ENCODE data around the gene CHL1. TPM values are rescaled to one million over a fixed set of nuclear protein-coding genes. Genes with fewer than 3 reads are reported as not detected.

CHL1 gene
- total RNA-seq, 4 donors from 2014 or later, result 2.6 to 64.8 (median 17.7) TPM

DNA sequence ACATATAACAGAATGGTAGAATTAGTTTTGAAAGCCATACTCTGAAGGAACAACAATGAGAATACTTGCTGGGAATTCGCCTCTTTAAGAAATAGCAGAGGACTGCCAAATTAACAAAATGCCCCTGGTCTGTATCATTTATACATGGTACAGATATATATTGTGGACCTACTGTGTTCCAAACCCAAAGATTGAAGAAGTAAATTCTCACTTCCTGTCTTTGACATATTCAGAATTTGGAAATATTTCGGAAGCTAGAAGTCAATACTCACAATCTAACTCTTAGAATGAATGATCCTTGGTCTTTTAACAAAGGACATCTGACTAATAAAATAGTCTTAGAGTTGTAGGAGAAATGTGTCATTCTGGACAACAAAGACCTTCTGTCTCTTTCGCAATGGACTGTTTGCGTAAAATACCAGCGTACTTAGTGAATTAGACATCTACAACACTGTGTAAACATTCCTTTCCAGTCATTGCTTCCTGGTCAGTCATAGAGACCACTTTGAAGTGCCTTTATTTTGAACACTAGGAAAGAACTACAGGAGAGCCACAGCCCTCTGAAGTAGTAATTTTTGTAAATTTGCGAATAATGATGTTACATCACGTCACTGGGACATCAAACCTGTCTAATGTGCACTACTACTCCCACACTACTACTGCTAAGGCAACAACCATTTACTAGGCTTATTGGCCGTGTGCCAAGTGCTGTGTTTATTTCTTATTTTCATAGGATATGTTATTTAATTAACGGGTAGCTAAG is 68.0 kb downstream of the CHL1 start:
- H3K27me3 ChIP-seq, result no peaks in the 10 kb centered on the region
- no peaks in the 10 kb centered on the region for H3K4me1 ChIP-seq
- no peaks in the 10 kb centered on the region for H3K9me3 ChIP-seq
- H3K36me3 ChIP-seq, result no peaks in the 10 kb centered on the region
- no peak overlapping the region for H3K27ac ChIP-seq
- no peak overlapping the region for H3K4me3 ChIP-seq
- DNase-seq, result no peak
- intact Hi-C loops (cut with DNase I; ENCODE audit: low total_unique reads), result no loop called here
- TF ChIP-seq, protein P1, sequence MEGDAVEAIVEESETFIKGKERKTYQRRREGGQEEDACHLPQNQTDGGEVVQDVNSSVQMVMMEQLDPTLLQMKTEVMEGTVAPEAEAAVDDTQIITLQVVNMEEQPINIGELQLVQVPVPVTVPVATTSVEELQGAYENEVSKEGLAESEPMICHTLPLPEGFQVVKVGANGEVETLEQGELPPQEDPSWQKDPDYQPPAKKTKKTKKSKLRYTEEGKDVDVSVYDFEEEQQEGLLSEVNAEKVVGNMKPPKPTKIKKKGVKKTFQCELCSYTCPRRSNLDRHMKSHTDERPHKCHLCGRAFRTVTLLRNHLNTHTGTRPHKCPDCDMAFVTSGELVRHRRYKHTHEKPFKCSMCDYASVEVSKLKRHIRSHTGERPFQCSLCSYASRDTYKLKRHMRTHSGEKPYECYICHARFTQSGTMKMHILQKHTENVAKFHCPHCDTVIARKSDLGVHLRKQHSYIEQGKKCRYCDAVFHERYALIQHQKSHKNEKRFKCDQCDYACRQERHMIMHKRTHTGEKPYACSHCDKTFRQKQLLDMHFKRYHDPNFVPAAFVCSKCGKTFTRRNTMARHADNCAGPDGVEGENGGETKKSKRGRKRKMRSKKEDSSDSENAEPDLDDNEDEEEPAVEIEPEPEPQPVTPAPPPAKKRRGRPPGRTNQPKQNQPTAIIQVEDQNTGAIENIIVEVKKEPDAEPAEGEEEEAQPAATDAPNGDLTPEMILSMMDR (IDR thresholded peaks at IDR 0.05), result no peak
- TF ChIP-seq POLR2A (IDR thresholded peaks at IDR 0.05), result no peak

DNA sequence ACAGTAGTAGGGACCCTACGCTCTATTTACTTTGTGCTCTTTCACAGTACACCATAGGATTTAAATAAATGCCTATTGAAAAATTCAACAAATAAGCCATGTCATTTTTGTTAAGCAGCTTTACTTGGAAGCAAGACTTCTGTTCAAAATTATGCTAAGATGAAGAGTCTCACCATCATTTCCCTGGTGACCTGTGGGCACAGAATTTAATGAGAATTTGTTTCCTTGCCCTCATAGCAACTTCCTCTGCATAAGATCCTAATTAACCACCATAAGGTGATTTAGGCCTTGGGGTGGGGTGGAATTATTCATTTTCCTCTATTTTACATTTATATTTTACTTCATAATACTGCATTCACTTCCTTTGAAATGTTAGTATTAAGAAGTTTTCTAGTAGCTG is 70.5 kb downstream of the CHL1 start:
- Histone ChIP-seq H3K9me3 (no peaks in the 10 kb centered on the region), H3K27me3 (no peaks in the 10 kb centered on the region), H3K27ac (no peak overlapping the region), H3K36me3 (no peaks in the 10 kb centered on the region), H3K4me3 (no peak overlapping the region), H3K4me1 (no peaks in the 10 kb centered on the region)
- intact Hi-C loops (cut with DNase I; ENCODE audit: low total_unique reads), result no loop called here
- no peak for DNase-seq
- no peak for TF ChIP-seq POLR2A (IDR thresholded peaks at IDR 0.05)
- TF ChIP-seq, protein P1 (IDR thresholded peaks at IDR 0.05), result no peak

DNA sequence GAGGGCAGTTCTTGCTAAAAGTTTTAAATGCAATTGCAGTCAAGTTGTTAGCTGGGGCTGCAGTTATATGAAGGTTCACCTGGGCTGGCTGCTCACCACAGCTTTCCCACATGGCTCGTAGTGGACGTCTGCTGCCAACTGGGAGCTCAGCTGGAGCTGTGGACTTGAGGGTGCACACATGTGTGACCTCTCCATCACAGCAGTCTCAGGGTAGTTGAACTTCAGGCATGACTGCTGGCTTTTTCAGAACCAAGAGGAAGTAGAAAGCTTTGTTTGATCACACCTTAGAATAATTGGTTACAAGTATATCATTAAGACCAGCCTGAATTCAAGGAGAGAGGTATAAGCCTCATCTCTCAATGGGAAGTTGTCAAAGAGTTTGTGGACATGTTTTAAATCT is 74.1 kb downstream of the CHL1 start:
- no peaks in the 10 kb centered on the region for H3K4me1 ChIP-seq
- no peak overlapping the region for H3K4me3 ChIP-seq
- no peak overlapping the region for H3K27ac ChIP-seq
- H3K27me3 ChIP-seq, result no peaks in the 10 kb centered on the region
- TF ChIP-seq, protein P1 (IDR thresholded peaks at IDR 0.05), result no peak
- no peak for TF ChIP-seq POLR2A (IDR thresholded peaks at IDR 0.05)
- no peak for DNase-seq
- no peaks in the 10 kb centered on the region for H3K36me3 ChIP-seq
- intact Hi-C loops (cut with DNase I; ENCODE audit: low total_unique reads), result no loop called here
- no peaks in the 10 kb centered on the region for H3K9me3 ChIP-seq

DNA sequence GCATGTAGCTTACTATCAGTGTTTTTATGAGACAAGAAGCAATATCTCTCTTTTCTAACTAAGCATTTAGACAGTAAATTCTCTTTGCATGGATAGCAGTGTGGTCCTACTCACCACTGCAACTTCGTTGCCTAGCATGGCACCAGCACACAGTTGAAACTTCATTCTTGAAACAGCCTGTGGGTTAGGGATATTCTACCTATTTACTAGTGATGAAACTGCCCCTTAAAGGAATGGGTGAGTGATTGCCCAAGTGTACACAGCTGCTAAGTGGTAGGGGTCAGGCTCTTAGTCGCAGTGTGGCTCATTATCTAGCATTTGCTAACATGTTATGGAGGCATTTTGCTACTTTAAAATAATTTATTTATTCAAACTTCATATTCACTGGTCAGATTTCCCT is 78.4 kb downstream of the CHL1 start:
- no peak overlapping the region for H3K27ac ChIP-seq
- TF ChIP-seq, protein P1 (IDR thresholded peaks at IDR 0.05), result no peak
- no peak for TF ChIP-seq POLR2A (IDR thresholded peaks at IDR 0.05)
- H3K4me3 ChIP-seq, result no peak overlapping the region
- H3K4me1 ChIP-seq, result no peaks in the 10 kb centered on the region
- intact Hi-C loops (cut with DNase I; ENCODE audit: low total_unique reads), result no loop called here
- H3K36me3 ChIP-seq, result no peaks in the 10 kb centered on the region
- no peaks in the 10 kb centered on the region for H3K9me3 ChIP-seq
- H3K27me3 ChIP-seq, result no peaks in the 10 kb centered on the region
- no peak for DNase-seq

DNA sequence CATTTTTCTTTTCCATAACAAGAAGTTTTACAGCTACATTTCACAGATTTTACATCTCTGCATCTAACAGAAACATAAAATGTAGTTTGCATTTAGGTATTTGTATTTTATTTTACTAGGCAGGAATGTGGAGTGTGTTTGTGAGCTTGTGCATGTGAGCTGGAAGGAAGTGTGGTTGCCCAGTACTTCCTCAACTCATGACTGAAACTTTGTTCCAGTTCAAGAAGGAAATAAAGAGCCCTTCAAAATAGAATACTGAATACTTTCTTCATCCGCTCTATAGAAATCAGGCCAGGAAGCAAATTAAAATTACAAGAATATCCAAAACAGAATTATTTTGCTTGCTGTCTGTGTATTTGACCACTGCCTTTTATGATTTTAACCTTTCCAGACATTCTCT is 81.3 kb downstream of the CHL1 start:
- no peaks in the 10 kb centered on the region for H3K4me1 ChIP-seq
- no peaks in the 10 kb centered on the region for H3K27me3 ChIP-seq
- no peak for TF ChIP-seq POLR2A (IDR thresholded peaks at IDR 0.05)
- TF ChIP-seq, protein P1 (IDR thresholded peaks at IDR 0.05), result no peak
- no peaks in the 10 kb centered on the region for H3K9me3 ChIP-seq
- no peak for DNase-seq
- H3K27ac ChIP-seq, result no peak overlapping the region
- H3K36me3 ChIP-seq, result no peaks in the 10 kb centered on the region
- intact Hi-C loops (cut with DNase I; ENCODE audit: low total_unique reads), result no loop called here
- no peak overlapping the region for H3K4me3 ChIP-seq

Measured in uterus (tissue), 4 donors.